ENCODE measurements around the gene UVRAG.

DNA sequence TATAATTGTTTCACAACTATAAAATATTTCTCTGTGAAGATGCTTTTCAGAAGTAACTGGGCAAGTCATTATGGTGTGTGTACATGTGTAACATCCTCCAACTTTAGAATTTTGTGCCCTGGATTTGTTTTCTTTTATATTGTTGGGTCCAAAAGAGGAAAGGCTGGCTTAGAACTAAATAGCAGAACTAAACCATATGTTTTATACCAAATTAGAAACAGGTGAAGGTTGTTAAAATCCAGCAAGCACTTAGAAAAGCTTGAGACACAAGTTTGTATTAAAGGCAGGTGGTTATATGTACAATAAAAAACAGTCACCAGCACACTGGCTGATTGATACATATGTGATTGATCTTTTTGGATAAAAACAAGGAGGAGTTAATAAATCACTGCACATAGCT lies 232.8 kb downstream of the UVRAG start:
- TF ChIP-seq NFIC (IDR thresholded peaks at IDR 0.05) (no peak), TAF1 (IDR thresholded peaks at IDR 0.05; ENCODE audit: low read depth) (no peak), YY1 (IDR thresholded peaks at IDR 0.05; ENCODE audit: low read depth) (no peak), CEBPB (IDR thresholded peaks at IDR 0.05) (no peak), FOXM1 (IDR thresholded peaks at IDR 0.05; ENCODE audit: borderline replicate concordance, low read depth) (no peak), CREB1 (IDR thresholded peaks at IDR 0.05; ENCODE audit: low read depth) (no peak), RAD21 (IDR thresholded peaks at IDR 0.05; ENCODE audit: low read depth) (no peak)
- TF ChIP-seq, protein P1, sequence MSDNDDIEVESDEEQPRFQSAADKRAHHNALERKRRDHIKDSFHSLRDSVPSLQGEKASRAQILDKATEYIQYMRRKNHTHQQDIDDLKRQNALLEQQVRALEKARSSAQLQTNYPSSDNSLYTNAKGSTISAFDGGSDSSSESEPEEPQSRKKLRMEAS (IDR thresholded peaks at IDR 0.05): no peak
- TF ChIP-seq, protein P2, sequence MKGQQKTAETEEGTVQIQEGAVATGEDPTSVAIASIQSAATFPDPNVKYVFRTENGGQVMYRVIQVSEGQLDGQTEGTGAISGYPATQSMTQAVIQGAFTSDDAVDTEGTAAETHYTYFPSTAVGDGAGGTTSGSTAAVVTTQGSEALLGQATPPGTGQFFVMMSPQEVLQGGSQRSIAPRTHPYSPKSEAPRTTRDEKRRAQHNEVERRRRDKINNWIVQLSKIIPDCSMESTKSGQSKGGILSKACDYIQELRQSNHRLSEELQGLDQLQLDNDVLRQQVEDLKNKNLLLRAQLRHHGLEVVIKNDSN (IDR thresholded peaks at IDR 0.05): no peak

Data from Ishikawa (cell line).